Thoracic aorta endothelial cell (primary cell): ENCODE data around the gene OAS2. TPM values are rescaled to one million over a fixed set of nuclear protein-coding genes. Genes with fewer than 3 reads are reported as not detected.

Source experiments
- total RNA-seq: library from RNA; depleted of rRNA; stranded (reverse); fragments of >200 nt; gene quantifications from 2 replicates; pipeline ENCODE4 v1.2.3, GENCODE V29; 2012

Gene OAS2
- 9.8 and 10.3 TPM in 2 replicates for total RNA-seq

DNA sequence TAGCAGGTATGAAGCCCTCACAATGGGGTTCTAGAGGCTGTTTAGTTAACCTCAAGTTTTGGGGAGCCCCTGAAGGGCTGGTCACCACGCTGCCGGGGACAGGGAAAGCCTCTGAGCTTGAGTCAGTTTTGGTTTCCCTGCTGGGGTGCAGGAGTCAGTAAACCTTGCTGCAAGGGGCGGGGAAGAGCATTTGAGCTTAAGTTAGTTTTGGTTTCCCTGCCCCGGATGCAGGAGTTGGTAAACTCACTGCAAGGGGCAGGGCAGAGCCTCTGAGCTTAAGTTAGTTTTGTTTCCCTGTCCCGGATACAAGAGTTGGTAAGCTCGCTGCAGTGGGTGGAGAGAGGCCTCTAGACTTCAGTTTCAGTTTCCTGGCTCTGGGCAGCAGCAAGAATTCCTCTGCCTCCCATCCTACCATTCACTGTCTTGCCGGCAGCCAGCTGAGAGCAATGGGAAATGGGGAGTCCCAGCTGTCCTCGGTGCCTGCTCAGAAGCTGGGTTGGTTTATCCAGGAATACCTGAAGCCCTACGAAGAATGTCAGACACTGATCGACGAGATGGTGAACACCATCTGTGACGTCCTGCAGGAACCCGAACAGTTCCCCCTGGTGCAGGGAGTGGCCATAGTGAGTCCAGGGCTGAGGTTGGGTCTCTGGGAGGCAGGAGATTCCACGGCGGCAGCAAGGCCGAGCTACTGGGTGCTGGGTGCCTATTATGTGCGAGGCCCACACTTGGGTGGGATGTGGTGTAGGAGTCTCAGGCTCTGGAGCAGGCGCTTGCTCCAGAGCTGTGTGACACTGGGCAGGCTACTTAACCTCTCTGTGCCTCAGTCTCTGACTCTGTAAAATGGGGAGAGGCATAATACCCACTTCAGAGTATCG lies at the start of gene OAS2:
OAS2 (plus strand) TSS at position 357 of the 878 bp plus-strand sequence; CDS start at position 447, 90 bp downstream.

DNA sequence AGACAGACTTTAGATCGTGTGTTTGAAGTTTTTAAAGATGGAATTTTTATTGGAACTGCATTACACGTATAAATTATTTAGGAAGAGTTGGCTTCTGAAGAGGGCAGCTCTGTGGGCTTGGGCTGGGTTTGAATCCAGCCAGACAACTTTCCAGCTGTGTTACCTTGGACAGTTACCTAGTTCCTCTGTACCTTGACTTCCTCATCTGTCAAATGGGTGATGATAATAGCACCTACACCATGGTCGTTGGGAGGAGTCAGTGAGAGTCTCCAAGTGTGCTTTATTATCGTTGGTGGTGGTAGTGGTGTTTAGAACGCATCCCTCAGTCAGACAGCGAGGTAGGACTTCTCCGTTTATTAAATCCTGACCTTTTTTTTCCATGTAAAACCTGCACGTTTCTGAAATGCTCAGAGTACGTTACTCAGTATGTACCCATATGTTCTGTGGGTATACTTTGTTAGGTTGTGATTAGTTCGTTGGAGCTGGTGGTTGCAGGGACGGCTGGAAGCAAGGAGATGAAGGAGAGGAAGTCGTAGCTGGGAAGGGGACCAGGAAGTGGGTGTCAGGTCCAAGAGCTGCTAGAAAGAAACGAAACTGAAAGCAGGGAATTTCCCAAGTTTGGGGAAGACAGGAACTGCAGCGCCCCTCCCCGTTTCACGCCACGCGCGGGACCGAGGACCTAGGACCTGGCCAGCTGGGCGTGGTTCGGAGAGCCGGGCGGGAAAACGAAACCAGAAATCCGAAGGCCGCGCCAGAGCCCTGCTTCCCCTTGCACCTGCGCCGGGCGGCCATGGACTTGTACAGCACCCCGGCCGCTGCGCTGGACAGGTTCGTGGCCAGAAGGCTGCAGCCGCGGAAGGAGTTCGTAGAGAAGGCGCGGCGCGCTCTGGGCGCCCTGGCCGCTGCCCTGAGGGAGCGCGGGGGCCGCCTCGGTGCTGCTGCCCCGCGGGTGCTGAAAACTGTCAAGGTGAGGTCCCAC lies 40.3 kb upstream of the OAS2 start, which contains the start of gene OAS3:
OAS3 (plus strand) TSS at position 734 of the 979 bp plus-strand sequence; CDS start at position 791, 57 bp downstream.

GRCh38 chr12:113056631-113057488 lies 78.5 kb downstream of the OAS2 start, which contains the start of gene DTX1:
TSS of gene DTX1 (plus strand) at chr12:113056730. CDS start at chr12:113058193, 1,463 bp downstream.

Other genes with a start within 250 kb of the OAS2 start
- not detected in 2 replicates for gene RPH3A, start 186.8 kb upstream of the OAS2 start, total RNA-seq
- gene OAS1, start 71.6 kb upstream of the OAS2 start, total RNA-seq = 4.0 and 5.7 TPM in 2 replicates
- gene OAS3, start 40.0 kb upstream of the OAS2 start, total RNA-seq = 14.0 and 24.5 TPM in 2 replicates
- not detected in 2 replicates for gene DTX1, start 78.2 kb downstream of the OAS2 start, total RNA-seq
- gene RASAL1, start 157.2 kb downstream of the OAS2 start, total RNA-seq = not detected in 2 replicates
- not detected in 2 replicates for gene CFAP73, start 171.2 kb downstream of the OAS2 start, total RNA-seq
- gene DDX54, start 207.0 kb downstream of the OAS2 start, total RNA-seq = 68.1 and 72.2 TPM in 2 replicates
- 21.9 and 26.3 TPM in 2 replicates for gene RITA1, start 207.2 kb downstream of the OAS2 start, total RNA-seq
- gene TPCN1, start 242.9 kb downstream of the OAS2 start, total RNA-seq = 12.0 and 15.4 TPM in 2 replicates